GM23338 (cell line): ENCODE data around the gene KCNMB2. TPM values are rescaled to one million over a fixed set of nuclear protein-coding genes. Genes with fewer than 3 reads are reported as not detected.

Experiments
- ATAC-seq: fragments of 200-7000 bp; cut with Tn5 transposase; 3 replicates; pipeline ENCODE4 v1.9.1; 2020
- DNase-seq: peaks from one replicate; pipeline ENCODE4 v3.0.0-alpha.2; 2015; ENCODE audit warnings: low spot score
- H2AFZ ChIP-seq: fragments of 200-600 bp; sonication (generic); 2 replicates; pipeline ENCODE4 v1.8.0; 2016; ENCODE audit warnings: antibody characterized with exemption, mild to moderate bottlenecking, moderate library complexity
- H3F3A ChIP-seq: fragments of 200-600 bp; sonication (generic); replicated peaks from 2 replicates; pipeline ENCODE4 v1.8.0; 2017; ENCODE audit warnings: antibody characterized with exemption, mixed run types, low read depth
- H3K27ac ChIP-seq: fragments of 200-600 bp; sonication (generic); 2 replicates; pipeline ENCODE4 v1.6.1; 2016; ENCODE audit warnings: low read depth
- H3K27me3 ChIP-seq: fragments of 200-600 bp; sonication (generic); 2 replicates; pipeline ENCODE4 v1.8.0; 2016; ENCODE audit warnings: mild to moderate bottlenecking, mixed run types, moderate library complexity; ENCODE audit not compliant: insufficient read depth
- H3K36me3 ChIP-seq: fragments of 200-600 bp; sonication (generic); 2 replicates; pipeline ENCODE4 v1.8.0; 2016; ENCODE audit warnings: mild to moderate bottlenecking; ENCODE audit not compliant: insufficient read depth
- H3K4me1 ChIP-seq: fragments of 200-600 bp; sonication (generic); 2 replicates; pipeline ENCODE4 v1.8.0; 2016; ENCODE audit warnings: mild to moderate bottlenecking, moderate library complexity; ENCODE audit not compliant: insufficient read depth
- H3K4me2 ChIP-seq: fragments of 200-600 bp; sonication (generic); 2 replicates; pipeline ENCODE4 v1.7.1; 2017; ENCODE audit warnings: mixed run types
- H3K4me3 ChIP-seq: fragments of 200-600 bp; sonication (generic); 2 replicates; pipeline ENCODE4 v1.6.1; 2016; ENCODE audit warnings: mixed run types
- H3K79me2 ChIP-seq: fragments of 200-600 bp; sonication (generic); replicated peaks from 2 replicates; pipeline ENCODE4 v1.8.0; 2017; ENCODE audit warnings: mild to moderate bottlenecking; ENCODE audit not compliant: insufficient read depth
- H3K9me2 ChIP-seq: fragments of 200-600 bp; sonication (generic); 2 replicates; pipeline ENCODE4 v1.8.0; 2017; ENCODE audit not compliant: insufficient read depth
- H4K20me1 ChIP-seq: fragments of 200-600 bp; sonication (generic); replicated peaks from 2 replicates; pipeline ENCODE4 v1.8.0; 2017; ENCODE audit warnings: mild to moderate bottlenecking; ENCODE audit not compliant: insufficient read depth
- H3K27ac Mint-ChIP-seq: 2 replicates; pipeline ENCODE4 v1.8.0; 2020; ENCODE audit warnings: inconsistent platforms, mild to moderate bottlenecking, moderate library complexity, mixed read lengths
- H3K27me3 Mint-ChIP-seq: 3 replicates; pipeline ENCODE4 v1.8.0; 2022; ENCODE audit warnings: low read depth, mild to moderate bottlenecking, moderate library complexity, mixed read lengths, inconsistent platforms; ENCODE audit not compliant: insufficient read depth, poor library complexity
- H3K36me3 Mint-ChIP-seq: 3 replicates; pipeline ENCODE4 v1.8.0; 2021; ENCODE audit warnings: low read depth, mild to moderate bottlenecking, inconsistent platforms, moderate library complexity, mixed read lengths
- H3K4me1 Mint-ChIP-seq: 3 replicates; pipeline ENCODE4 v1.8.0; 2020; ENCODE audit warnings: mild to moderate bottlenecking, inconsistent platforms, mixed read lengths
- H3K4me3 Mint-ChIP-seq: 3 replicates; pipeline ENCODE4 v1.8.0; 2021; ENCODE audit warnings: moderate library complexity, mild to moderate bottlenecking, inconsistent platforms, mixed read lengths
- H3K9me3 Mint-ChIP-seq: 3 replicates; pipeline ENCODE4 v1.8.0; 2020; ENCODE audit warnings: moderate library complexity, mild to moderate bottlenecking, inconsistent platforms, mixed read lengths
- CREB1 ChIP-seq: fragments of 250-450 bp; sonication (Bioruptor Pico); IDR thresholded peaks from 2 replicates; pipeline ENCODE4 v1.5.0; 2020; ENCODE audit warnings: low read depth, mild to moderate bottlenecking, moderate library complexity
- EZH2 ChIP-seq: fragments of 200-600 bp; sonication (generic); IDR thresholded peaks from one replicate; pipeline ENCODE4 v1.8.0; 2017; ENCODE audit warnings: antibody characterized with exemption, mild to moderate bottlenecking, low read depth; ENCODE audit not compliant: unreplicated experiment
- EZH2phosphoT487 ChIP-seq: fragments of 200-600 bp; sonication (generic); IDR thresholded peaks from one replicate; pipeline ENCODE4 v1.8.1; 2018; ENCODE audit warnings: antibody characterized with exemption; ENCODE audit not compliant: unreplicated experiment
- JUNB ChIP-seq: IDR thresholded peaks from one replicate; pipeline ENCODE4 v1.6.1; 2016; ENCODE audit warnings: antibody characterized with exemption; ENCODE audit not compliant: unreplicated experiment
- NANOG ChIP-seq: IDR thresholded peaks from 2 replicates; pipeline ENCODE4 v1.6.1; 2016; ENCODE audit warnings: antibody characterized with exemption, borderline replicate concordance
- POLR2AphosphoS5 ChIP-seq: IDR thresholded peaks from 2 replicates; pipeline ENCODE4 v1.6.1; 2016; ENCODE audit warnings: antibody characterized with exemption, low read depth
- STAT1 ChIP-seq: IDR thresholded peaks from one replicate; pipeline ENCODE4 v1.6.1; 2016; ENCODE audit warnings: antibody characterized with exemption; ENCODE audit not compliant: unreplicated experiment
- ZNF114 ChIP-seq: fragments of 250-450 bp; sonication (Bioruptor Pico); IDR thresholded peaks from 2 replicates; pipeline ENCODE4 v1.5.0; 2020; ENCODE audit warnings: mild to moderate bottlenecking, moderate library complexity
- ZNF331 ChIP-seq: fragments of 250-450 bp; sonication (Bioruptor Pico); IDR thresholded peaks from 2 replicates; pipeline ENCODE4 v1.5.0; 2020; ENCODE audit warnings: low read depth, mild to moderate bottlenecking, moderate library complexity
- polyA plus RNA-seq: library from polyadenylated mRNA; unstranded; fragments of >200 nt; fragmentation: Nextera tagmentation; extraction: Ambion mirVana; gene quantifications from 2 replicates; pipeline ENCODE4 v1.2.1, GENCODE V29; 2016
- total RNA-seq: library from RNA; depleted of rRNA; stranded (reverse); fragments of >200 nt; shearing (Covaris generic); gene quantifications from 2 replicates; pipeline ENCODE4 v1.2.3, GENCODE V29; 2014
- TF ChIP-seq, protein P1 (sequence below): fragments of 250-450 bp; sonication (Bioruptor Pico); IDR thresholded peaks from 2 replicates; pipeline ENCODE4 v1.5.0; 2020; ENCODE audit warnings: mild to moderate bottlenecking, moderate library complexity
- TF ChIP-seq, protein P2 (sequence below), 2 experiments: fragments of 200-600 bp in 1 of 2; sonication (generic) in 1 of 2; conservative IDR thresholded peaks; 2 replicates each; pipeline versions ENCODE4 v1.5.1 to v1.6.1; 2016 to 2017; ENCODE audit warnings: antibody characterized with exemption in 2 of 2, low read depth in 2 of 2, mild to moderate bottlenecking in 2 of 2, moderate library complexity in 1 of 2
- TF ChIP-seq, protein P3 (sequence below): IDR thresholded peaks from 2 replicates; pipeline ENCODE4 v1.6.1; 2016; ENCODE audit warnings: antibody characterized with exemption
- TF ChIP-seq, protein P4 (sequence below): IDR thresholded peaks from one replicate; pipeline ENCODE4 v1.6.1; 2018; ENCODE audit warnings: antibody characterized with exemption; ENCODE audit not compliant: unreplicated experiment

Gene KCNMB2
- total and polyA plus RNA-seq, 2 experiments from 2014 or later, result 0.53 TPM; not detected in 1

DNA sequence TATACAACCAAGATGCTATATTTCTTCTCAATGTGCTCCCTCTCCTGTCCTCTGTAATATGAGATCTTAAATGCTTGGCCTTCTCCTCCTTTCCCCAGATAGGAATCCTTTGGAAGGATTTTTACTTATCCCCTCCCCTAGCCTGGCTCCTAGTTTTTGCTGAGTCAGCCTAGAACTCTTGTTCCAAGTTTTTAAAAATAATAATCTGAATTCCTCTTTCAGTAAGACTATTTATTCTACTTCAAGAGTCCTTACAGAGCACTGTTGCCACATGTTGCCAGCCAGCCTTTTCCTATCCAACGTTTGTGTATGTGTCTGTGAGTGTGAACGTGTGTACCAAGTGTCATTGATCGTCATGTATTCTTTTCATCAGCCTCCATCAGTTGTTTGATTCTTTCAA, 11.0 kb upstream of the KCNMB2 start:
- Histone ChIP-seq H2AFZ (peak overlapping the region; percentile 23; the same call in 1 of the 2 replicates), H3K36me3 (no peaks in the 10 kb centered on the region), H3K27ac (no peak overlapping the region), H3K9me2 (no peaks in the 10 kb centered on the region), H3K27me3 (no peaks in the 10 kb centered on the region), H4K20me1 (no peaks in the 10 kb centered on the region), H3F3A (no peaks in the 10 kb centered on the region), H3K4me1 (peaks cover 9% of the 10 kb centered on the region; the same call in 1 of the 2 replicates), H3K79me2 (no peaks in the 10 kb centered on the region), H3K4me3 (no peak overlapping the region), H3K4me2 (no peak overlapping the region)
- peak; percentile 44 for ATAC-seq
- Mint-ChIP-seq H3K9me3 (no peaks in the 10 kb centered on the region), H3K4me3 (no peak overlapping the region), H3K4me1 (peaks cover 10% of the 10 kb centered on the region; the same call in 2 of the 3 replicates), H3K27ac (peak overlapping the region; percentile 86), H3K27me3 (no peaks in the 10 kb centered on the region), H3K36me3 (no peaks in the 10 kb centered on the region)
- DNase-seq, result peak; percentile 44
- TF ChIP-seq, protein P1, sequence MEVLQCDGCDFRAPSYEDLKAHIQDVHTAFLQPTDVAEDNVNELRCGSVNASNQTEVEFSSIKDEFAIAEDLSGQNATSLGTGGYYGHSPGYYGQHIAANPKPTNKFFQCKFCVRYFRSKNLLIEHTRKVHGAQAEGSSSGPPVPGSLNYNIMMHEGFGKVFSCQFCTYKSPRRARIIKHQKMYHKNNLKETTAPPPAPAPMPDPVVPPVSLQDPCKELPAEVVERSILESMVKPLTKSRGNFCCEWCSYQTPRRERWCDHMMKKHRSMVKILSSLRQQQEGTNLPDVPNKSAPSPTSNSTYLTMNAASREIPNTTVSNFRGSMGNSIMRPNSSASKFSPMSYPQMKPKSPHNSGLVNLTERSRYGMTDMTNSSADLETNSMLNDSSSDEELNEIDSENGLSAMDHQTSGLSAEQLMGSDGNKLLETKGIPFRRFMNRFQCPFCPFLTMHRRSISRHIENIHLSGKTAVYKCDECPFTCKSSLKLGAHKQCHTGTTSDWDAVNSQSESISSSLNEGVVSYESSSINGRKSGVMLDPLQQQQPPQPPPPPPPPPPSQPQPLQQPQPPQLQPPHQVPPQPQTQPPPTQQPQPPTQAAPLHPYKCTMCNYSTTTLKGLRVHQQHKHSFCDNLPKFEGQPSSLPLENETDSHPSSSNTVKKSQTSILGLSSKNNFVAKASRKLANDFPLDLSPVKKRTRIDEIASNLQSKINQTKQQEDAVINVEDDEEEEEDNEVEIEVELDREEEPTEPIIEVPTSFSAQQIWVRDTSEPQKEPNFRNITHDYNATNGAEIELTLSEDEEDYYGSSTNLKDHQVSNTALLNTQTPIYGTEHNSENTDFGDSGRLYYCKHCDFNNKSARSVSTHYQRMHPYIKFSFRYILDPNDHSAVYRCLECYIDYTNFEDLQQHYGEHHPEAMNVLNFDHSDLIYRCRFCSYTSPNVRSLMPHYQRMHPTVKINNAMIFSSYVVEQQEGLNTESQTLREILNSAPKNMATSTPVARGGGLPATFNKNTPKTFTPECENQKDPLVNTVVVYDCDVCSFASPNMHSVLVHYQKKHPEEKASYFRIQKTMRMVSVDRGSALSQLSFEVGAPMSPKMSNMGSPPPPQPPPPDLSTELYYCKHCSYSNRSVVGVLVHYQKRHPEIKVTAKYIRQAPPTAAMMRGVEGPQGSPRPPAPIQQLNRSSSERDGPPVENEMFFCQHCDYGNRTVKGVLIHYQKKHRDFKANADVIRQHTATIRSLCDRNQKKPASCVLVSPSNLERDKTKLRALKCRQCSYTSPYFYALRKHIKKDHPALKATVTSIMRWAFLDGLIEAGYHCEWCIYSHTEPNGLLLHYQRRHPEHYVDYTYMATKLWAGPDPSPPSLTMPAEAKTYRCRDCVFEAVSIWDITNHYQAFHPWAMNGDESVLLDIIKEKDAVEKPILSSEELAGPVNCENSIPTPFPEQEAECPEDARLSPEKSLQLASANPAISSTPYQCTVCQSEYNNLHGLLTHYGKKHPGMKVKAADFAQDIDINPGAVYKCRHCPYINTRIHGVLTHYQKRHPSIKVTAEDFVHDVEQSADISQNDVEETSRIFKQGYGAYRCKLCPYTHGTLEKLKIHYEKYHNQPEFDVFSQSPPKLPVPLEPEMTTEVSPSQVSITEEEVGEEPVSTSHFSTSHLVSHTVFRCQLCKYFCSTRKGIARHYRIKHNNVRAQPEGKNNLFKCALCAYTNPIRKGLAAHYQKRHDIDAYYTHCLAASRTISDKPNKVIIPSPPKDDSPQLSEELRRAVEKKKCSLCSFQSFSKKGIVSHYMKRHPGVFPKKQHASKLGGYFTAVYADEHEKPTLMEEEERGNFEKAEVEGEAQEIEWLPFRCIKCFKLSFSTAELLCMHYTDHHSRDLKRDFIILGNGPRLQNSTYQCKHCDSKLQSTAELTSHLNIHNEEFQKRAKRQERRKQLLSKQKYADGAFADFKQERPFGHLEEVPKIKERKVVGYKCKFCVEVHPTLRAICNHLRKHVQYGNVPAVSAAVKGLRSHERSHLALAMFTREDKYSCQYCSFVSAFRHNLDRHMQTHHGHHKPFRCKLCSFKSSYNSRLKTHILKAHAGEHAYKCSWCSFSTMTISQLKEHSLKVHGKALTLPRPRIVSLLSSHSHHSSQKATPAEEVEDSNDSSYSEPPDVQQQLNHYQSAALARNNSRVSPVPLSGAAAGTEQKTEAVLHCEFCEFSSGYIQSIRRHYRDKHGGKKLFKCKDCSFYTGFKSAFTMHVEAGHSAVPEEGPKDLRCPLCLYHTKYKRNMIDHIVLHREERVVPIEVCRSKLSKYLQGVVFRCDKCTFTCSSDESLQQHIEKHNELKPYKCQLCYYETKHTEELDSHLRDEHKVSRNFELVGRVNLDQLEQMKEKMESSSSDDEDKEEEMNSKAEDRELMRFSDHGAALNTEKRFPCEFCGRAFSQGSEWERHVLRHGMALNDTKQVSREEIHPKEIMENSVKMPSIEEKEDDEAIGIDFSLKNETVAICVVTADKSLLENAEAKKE, result no peak
- TF ChIP-seq STAT1, result no peak
- TF ChIP-seq, protein P2, sequence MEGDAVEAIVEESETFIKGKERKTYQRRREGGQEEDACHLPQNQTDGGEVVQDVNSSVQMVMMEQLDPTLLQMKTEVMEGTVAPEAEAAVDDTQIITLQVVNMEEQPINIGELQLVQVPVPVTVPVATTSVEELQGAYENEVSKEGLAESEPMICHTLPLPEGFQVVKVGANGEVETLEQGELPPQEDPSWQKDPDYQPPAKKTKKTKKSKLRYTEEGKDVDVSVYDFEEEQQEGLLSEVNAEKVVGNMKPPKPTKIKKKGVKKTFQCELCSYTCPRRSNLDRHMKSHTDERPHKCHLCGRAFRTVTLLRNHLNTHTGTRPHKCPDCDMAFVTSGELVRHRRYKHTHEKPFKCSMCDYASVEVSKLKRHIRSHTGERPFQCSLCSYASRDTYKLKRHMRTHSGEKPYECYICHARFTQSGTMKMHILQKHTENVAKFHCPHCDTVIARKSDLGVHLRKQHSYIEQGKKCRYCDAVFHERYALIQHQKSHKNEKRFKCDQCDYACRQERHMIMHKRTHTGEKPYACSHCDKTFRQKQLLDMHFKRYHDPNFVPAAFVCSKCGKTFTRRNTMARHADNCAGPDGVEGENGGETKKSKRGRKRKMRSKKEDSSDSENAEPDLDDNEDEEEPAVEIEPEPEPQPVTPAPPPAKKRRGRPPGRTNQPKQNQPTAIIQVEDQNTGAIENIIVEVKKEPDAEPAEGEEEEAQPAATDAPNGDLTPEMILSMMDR (conservative IDR thresholded peaks at IDR 0.05; ENCODE audit: low read depth in 2 of 2), result no peak
- no peak for TF ChIP-seq POLR2AphosphoS5
- TF ChIP-seq CREB1 (CRISPR knock-in tag), result no peak
- no peak for TF ChIP-seq ZNF114
- TF ChIP-seq, protein P3, sequence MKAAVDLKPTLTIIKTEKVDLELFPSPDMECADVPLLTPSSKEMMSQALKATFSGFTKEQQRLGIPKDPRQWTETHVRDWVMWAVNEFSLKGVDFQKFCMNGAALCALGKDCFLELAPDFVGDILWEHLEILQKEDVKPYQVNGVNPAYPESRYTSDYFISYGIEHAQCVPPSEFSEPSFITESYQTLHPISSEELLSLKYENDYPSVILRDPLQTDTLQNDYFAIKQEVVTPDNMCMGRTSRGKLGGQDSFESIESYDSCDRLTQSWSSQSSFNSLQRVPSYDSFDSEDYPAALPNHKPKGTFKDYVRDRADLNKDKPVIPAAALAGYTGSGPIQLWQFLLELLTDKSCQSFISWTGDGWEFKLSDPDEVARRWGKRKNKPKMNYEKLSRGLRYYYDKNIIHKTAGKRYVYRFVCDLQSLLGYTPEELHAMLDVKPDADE, result no peak
- no peak for TF ChIP-seq ZNF331 (CRISPR knock-in tag)
- no peak for TF ChIP-seq EZH2
- no peak for TF ChIP-seq JUNB
- TF ChIP-seq EZH2phosphoT487, result no peak
- TF ChIP-seq NANOG, result no peak
- TF ChIP-seq, protein P4, sequence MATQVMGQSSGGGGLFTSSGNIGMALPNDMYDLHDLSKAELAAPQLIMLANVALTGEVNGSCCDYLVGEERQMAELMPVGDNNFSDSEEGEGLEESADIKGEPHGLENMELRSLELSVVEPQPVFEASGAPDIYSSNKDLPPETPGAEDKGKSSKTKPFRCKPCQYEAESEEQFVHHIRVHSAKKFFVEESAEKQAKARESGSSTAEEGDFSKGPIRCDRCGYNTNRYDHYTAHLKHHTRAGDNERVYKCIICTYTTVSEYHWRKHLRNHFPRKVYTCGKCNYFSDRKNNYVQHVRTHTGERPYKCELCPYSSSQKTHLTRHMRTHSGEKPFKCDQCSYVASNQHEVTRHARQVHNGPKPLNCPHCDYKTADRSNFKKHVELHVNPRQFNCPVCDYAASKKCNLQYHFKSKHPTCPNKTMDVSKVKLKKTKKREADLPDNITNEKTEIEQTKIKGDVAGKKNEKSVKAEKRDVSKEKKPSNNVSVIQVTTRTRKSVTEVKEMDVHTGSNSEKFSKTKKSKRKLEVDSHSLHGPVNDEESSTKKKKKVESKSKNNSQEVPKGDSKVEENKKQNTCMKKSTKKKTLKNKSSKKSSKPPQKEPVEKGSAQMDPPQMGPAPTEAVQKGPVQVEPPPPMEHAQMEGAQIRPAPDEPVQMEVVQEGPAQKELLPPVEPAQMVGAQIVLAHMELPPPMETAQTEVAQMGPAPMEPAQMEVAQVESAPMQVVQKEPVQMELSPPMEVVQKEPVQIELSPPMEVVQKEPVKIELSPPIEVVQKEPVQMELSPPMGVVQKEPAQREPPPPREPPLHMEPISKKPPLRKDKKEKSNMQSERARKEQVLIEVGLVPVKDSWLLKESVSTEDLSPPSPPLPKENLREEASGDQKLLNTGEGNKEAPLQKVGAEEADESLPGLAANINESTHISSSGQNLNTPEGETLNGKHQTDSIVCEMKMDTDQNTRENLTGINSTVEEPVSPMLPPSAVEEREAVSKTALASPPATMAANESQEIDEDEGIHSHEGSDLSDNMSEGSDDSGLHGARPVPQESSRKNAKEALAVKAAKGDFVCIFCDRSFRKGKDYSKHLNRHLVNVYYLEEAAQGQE, result no peak
